ENCODE measurements around the gene SMIM5. TPM values are rescaled to one million over a fixed set of nuclear protein-coding genes. Genes with fewer than 3 reads are reported as not detected.

SMIM5 gene
- polyA plus RNA-seq, 1 donor (not counting 4 experiments of a cell fraction or from before 2014, with no cell fraction given): 0.24 TPM

DNA sequence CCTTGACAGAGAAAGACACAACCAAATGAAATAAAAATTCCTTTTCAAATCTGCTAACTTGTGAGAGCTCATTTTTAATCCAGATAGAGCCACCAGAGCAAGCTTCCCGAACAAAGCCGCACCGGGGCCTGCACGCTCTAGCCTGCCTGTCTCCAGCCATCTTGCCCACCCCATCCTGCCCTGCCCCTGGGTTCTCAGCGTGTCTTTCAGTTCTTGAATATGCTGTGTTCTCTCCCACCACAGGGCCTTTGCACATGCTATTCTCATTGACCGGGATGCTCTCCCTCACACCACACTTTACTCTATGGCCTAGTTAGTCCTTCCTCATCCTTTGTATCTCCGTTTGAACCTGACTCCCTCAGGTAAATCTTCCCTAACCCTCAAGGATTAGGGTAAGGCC is 14.7 kb downstream of the SMIM5 start:
- no peaks in the 10 kb centered on the region for H4K20me1 ChIP-seq (ENCODE audit: control insufficient read depth, extremely low read depth, insufficient read depth, low read length)
- dilution Hi-C loops (cut with MboI; ENCODE audit: extremely low pct_ligation_motif_present, low sequenced_read_pairs): no loop called here
- no peaks in the 10 kb centered on the region for H3K9me3 ChIP-seq (ENCODE audit: control insufficient read depth, low read depth, low read length)
- no peaks in the 10 kb centered on the region for H3K79me2 ChIP-seq (ENCODE audit: control insufficient read depth, insufficient read depth, low read length)
- no peak for FAIRE-seq
- H3K4me2 ChIP-seq (ENCODE audit: control insufficient read depth, extremely low read depth, insufficient read depth, low read depth, low read length): no peak overlapping the region
- H3K27me3 ChIP-seq (ENCODE audit: control insufficient read depth, extremely low read depth, insufficient read depth, low read length): no peaks in the 10 kb centered on the region
- H3K9me1 ChIP-seq (ENCODE audit: control insufficient read depth, extremely low read depth, insufficient read depth, low read length): peaks cover 2% of the 10 kb centered on the region
- H2AFZ ChIP-seq (ENCODE audit: control insufficient read depth, low read length): no peak overlapping the region
- TF ChIP-seq, protein P1, sequence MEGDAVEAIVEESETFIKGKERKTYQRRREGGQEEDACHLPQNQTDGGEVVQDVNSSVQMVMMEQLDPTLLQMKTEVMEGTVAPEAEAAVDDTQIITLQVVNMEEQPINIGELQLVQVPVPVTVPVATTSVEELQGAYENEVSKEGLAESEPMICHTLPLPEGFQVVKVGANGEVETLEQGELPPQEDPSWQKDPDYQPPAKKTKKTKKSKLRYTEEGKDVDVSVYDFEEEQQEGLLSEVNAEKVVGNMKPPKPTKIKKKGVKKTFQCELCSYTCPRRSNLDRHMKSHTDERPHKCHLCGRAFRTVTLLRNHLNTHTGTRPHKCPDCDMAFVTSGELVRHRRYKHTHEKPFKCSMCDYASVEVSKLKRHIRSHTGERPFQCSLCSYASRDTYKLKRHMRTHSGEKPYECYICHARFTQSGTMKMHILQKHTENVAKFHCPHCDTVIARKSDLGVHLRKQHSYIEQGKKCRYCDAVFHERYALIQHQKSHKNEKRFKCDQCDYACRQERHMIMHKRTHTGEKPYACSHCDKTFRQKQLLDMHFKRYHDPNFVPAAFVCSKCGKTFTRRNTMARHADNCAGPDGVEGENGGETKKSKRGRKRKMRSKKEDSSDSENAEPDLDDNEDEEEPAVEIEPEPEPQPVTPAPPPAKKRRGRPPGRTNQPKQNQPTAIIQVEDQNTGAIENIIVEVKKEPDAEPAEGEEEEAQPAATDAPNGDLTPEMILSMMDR (optimal IDR thresholded peaks at IDR 0.05 in 1 of 3, IDR thresholded peaks at IDR 0.05 in 1 of 3, conservative IDR thresholded peaks at IDR 0.05 in 1 of 3; ENCODE audit: extremely low read depth in 1 of 3, insufficient read depth in 2 of 3, low read length in 3 of 3): no peak
- TF ChIP-seq EZH2 (IDR thresholded peaks at IDR 0.05; ENCODE audit: low read length): no peak
- no peak overlapping the region for H3K27ac ChIP-seq (ENCODE audit: control insufficient read depth, insufficient read depth, low read length)
- DNase-seq (ENCODE audit: low read depth, low spot score): no peak
- H3K9ac ChIP-seq (ENCODE audit: control insufficient read depth, extremely low read depth, insufficient read depth, low read length): no peak overlapping the region
- peaks cover 35% of the 10 kb centered on the region for H3K4me1 ChIP-seq (ENCODE audit: control insufficient read depth, extremely low read depth, insufficient read depth, low read length)
- peaks cover 16 to 26% of the 10 kb centered on the region in 2 experiments for H3K36me3 ChIP-seq (ENCODE audit: control insufficient read depth in 2 of 2, extremely low read depth in 1 of 2, insufficient read depth in 2 of 2, low read length in 2 of 2)
- H3K4me3 ChIP-seq (ENCODE audit: control insufficient read depth in 2 of 3, extremely low read depth in 1 of 3, insufficient read depth in 2 of 3, low read depth in 1 of 3, low read length in 3 of 3): no peak overlapping the region

- Histone ChIP-seq H3K4me1 (ENCODE audit: control insufficient read depth, extremely low read depth, insufficient read depth, low read length) (peaks cover 22% of the 10 kb centered on the region), H2AFZ (ENCODE audit: control insufficient read depth, low read length) (no peak overlapping the region), H3K4me3 (ENCODE audit: control insufficient read depth in 2 of 3, extremely low read depth in 1 of 3, insufficient read depth in 2 of 3, low read depth in 1 of 3, low read length in 3 of 3) (no peak overlapping the region), H3K4me2 (ENCODE audit: control insufficient read depth, extremely low read depth, insufficient read depth, low read depth, low read length) (no peak overlapping the region), H3K27me3 (ENCODE audit: control insufficient read depth, extremely low read depth, insufficient read depth, low read length) (no peaks in the 10 kb centered on the region), H3K79me2 (ENCODE audit: control insufficient read depth, insufficient read depth, low read length) (no peaks in the 10 kb centered on the region), H3K27ac (ENCODE audit: control insufficient read depth, insufficient read depth, low read length) (no peak overlapping the region), H3K9ac (ENCODE audit: control insufficient read depth, extremely low read depth, insufficient read depth, low read length) (no peak overlapping the region), H4K20me1 (ENCODE audit: control insufficient read depth, extremely low read depth, insufficient read depth, low read length) (no peaks in the 10 kb centered on the region), H3K9me3 (ENCODE audit: control insufficient read depth, low read depth, low read length) (no peaks in the 10 kb centered on the region), H3K36me3 (ENCODE audit: control insufficient read depth in 2 of 2, extremely low read depth in 1 of 2, insufficient read depth in 2 of 2, low read length in 2 of 2) (peaks cover 16 to 26% of the 10 kb centered on the region in 2 experiments), H3K9me1 (ENCODE audit: control insufficient read depth, extremely low read depth, insufficient read depth, low read length) (peaks cover 2% of the 10 kb centered on the region)
- TF ChIP-seq EZH2 (IDR thresholded peaks at IDR 0.05; ENCODE audit: low read length): no peak
- TF ChIP-seq, protein P1 (optimal IDR thresholded peaks at IDR 0.05 in 1 of 3, IDR thresholded peaks at IDR 0.05 in 1 of 3, conservative IDR thresholded peaks at IDR 0.05 in 1 of 3; ENCODE audit: extremely low read depth in 1 of 3, insufficient read depth in 2 of 3, low read length in 3 of 3): no peak
- DNase-seq (ENCODE audit: low read depth, low spot score) (no peak), FAIRE-seq (no peak)
- dilution Hi-C loops (cut with MboI; ENCODE audit: extremely low pct_ligation_motif_present, low sequenced_read_pairs): no loop called here
Measured at GRCh38 chr17:75649687-75650086, 16.5 kb downstream of the SMIM5 start.

Data from keratinocyte (primary cell).